CD4-positive, alpha-beta T cell (primary cell): ENCODE results near the gene MRPS33. TPM values are rescaled to one million over a fixed set of nuclear protein-coding genes. Genes with fewer than 3 reads are reported as not detected.

ENCODE experiments used
- ATAC-seq: fragments of 200-7000 bp; cut with Tn5 transposase; one replicate; pipeline ENCODE4 v1.10.0; 2022; ENCODE audit warnings: mild to moderate bottlenecking; ENCODE audit not compliant: poor library complexity
- CTCF ChIA-PET: fragments of 350-600 bp; sonication (Branson Sonifier 250); formaldehyde crosslinking; loops from one replicate; lab custom pipeline; 2021; ENCODE audit warnings: antibody characterized with exemption, inconsistent platforms; lab: Charles Lee
- POLR2A ChIA-PET: fragments of 350-600 bp; sonication (Branson Sonifier 250); formaldehyde crosslinking; loops from one replicate; lab custom pipeline; 2021; ENCODE audit warnings: antibody characterized with exemption, inconsistent platforms; lab: Charles Lee
- DNase-seq, 14 experiments: peaks; one replicate each; pipeline ENCODE4 v3.0.0-alpha.2; 2013 to 2020; ENCODE audit warnings: mixed read lengths in 2 of 14
- H3K27ac ChIP-seq, 2 donors: one replicate each; pipeline versions ENCODE4 v1.5.1 to v1.7.0; 2013; ENCODE audit warnings: low read length in 2 of 2, low read depth in 1 of 2, mild to moderate bottlenecking in 1 of 2
- H3K27me3 ChIP-seq, 2 experiments: 1 replicate in 1 of 2; 2 replicates in 1 of 2; pipeline versions ENCODE4 v1.6.1 to v1.7.0; 2013; ENCODE audit warnings: low read length in 2 of 2, control low read depth in 1 of 2, mild to moderate bottlenecking in 1 of 2, moderate library complexity in 1 of 2; ENCODE audit not compliant: insufficient read depth in 2 of 2, control insufficient read depth in 1 of 2
- H3K36me3 ChIP-seq: one replicate; pipeline ENCODE4 v1.6.1; 2013; ENCODE audit warnings: low read length, control low read depth; ENCODE audit not compliant: insufficient read depth
- H3K4me1 ChIP-seq: one replicate; pipeline ENCODE4 v1.6.1; 2013; ENCODE audit warnings: low read length, control low read depth; ENCODE audit not compliant: insufficient read depth
- H3K4me3 ChIP-seq: one replicate; pipeline ENCODE4 v1.5.1; 2013; ENCODE audit warnings: mild to moderate bottlenecking, low read length, moderate library complexity
- H3K9me3 ChIP-seq, 2 experiments: 1 replicate in 1 of 2; 2 replicates in 1 of 2; pipeline versions ENCODE4 v1.6.1 to v1.7.0; 2013; ENCODE audit warnings: low read length in 2 of 2, mild to moderate bottlenecking in 2 of 2, control low read depth in 1 of 2, moderate library complexity in 1 of 2; ENCODE audit not compliant: control insufficient read depth in 1 of 2, insufficient read depth in 1 of 2
- H3K27ac Mint-ChIP-seq: one replicate; pipeline ENCODE4 v1.8.0; 2020; ENCODE audit warnings: mixed read lengths
- H3K27me3 Mint-ChIP-seq: one replicate; pipeline ENCODE4 v1.8.0; 2021; ENCODE audit warnings: mixed read lengths
- H3K36me3 Mint-ChIP-seq: one replicate; pipeline ENCODE4 v1.8.0; 2021; ENCODE audit warnings: low read depth, mixed read lengths
- H3K4me1 Mint-ChIP-seq: one replicate; pipeline ENCODE4 v1.8.0; 2021; ENCODE audit warnings: low read depth, mixed read lengths
- H3K4me3 Mint-ChIP-seq: one replicate; pipeline ENCODE4 v1.8.0; 2020; ENCODE audit warnings: mild to moderate bottlenecking, mixed read lengths
- H3K9me3 Mint-ChIP-seq: one replicate; pipeline ENCODE4 v1.8.0; 2020; ENCODE audit warnings: mixed read lengths
- intact Hi-C, 2 experiments: fragments of 100-400 bp; cut with DNase I in 1 of 2; cut with micrococcal nuclease in 1 of 2; formaldehyde crosslinking; loops; one replicate each; pipeline versions ENCODE4 v1.15.1 to v1.9.0; 2023 to 2025; cut with DNase I, micrococcal nuclease
- total RNA-seq, 174 experiments: library from RNA in 2 of 174; stranded (reverse) in 2 of 174; gene quantifications; one replicate each; pipeline ENCODE4 v1.2.3 and lab custom pipeline; 2021 to 2026
- TF ChIP-seq, protein P1 (sequence below): fragments of 200-600 bp; IDR thresholded peaks from one replicate; pipeline ENCODE4 v1.8.0; 2022; ENCODE audit warnings: antibody characterized with exemption, mild to moderate bottlenecking

MRPS33 gene
- total RNA-seq, 2 experiments from 2014 or later: 21.7 to 24.3 TPM

DNA sequence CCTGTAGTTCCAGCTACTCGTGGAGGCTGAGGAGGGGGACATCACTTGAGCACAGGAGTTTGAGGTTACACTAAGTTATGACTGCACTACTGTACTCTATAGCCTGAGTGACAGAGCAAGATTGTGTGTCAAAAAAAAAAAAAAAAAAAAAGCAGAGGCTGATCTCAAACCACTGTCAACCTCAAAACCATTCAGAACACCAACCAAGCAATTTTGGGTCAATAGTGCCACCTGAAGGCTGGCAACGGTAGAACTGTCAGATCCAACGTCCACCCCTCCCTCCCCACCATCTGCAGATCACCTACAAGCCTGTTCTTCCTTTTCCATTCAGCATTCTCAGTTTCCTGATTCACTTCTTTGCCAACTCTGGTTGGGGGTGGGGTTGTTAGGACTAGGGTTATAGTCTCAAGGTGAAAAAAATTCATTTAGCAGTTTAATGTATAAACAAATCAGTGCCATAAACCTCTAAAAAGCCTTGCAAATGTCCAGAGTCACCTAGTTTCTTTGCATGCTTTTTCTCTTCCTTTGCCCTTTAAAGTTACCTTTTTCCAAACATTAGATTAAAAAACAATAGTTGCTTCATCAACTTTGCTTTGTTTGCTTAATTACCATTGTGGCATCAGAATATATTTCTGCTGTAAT is 2.6 kb downstream of the MRPS33 start:
- intact Hi-C loops: loop anchor here (1.0 to 10.0 kb wide), 9 partner anchors 201 to 617 kb away; partner anchors contain the start of genes AGK (in 1 of the 2), MKRN1 (in 1 of the 2) and SLC37A3 (in 1 of the 2)
- CTCF ChIA-PET: interaction anchor here (0.6 to 3.3 kb wide), 3 partner anchors 197 to 536 kb away, joined by 3 to 24 read pairs (median 3); no protein-coding TSS in a partner anchor
- Mint-ChIP-seq H3K36me3 (peaks cover 57% of the 10 kb centered on the region), H3K4me3 (peak overlapping the region; percentile 88), H3K4me1 (peaks cover 44% of the 10 kb centered on the region), H3K9me3 (peaks cover 2% of the 10 kb centered on the region), H3K27me3 (no peaks in the 10 kb centered on the region), H3K27ac (peak overlapping the region; percentile 100)
- Histone ChIP-seq H3K27me3 (no peaks in the 10 kb centered on the region), H3K27ac (no peak overlapping the region), H3K4me1 (peaks cover 18% of the 10 kb centered on the region), H3K9me3 (peaks cover 0 to 5% of the 10 kb centered on the region in 2 experiments), H3K4me3 (no peak overlapping the region), H3K36me3 (peaks cover 27% of the 10 kb centered on the region)
- TF ChIP-seq, protein P1, sequence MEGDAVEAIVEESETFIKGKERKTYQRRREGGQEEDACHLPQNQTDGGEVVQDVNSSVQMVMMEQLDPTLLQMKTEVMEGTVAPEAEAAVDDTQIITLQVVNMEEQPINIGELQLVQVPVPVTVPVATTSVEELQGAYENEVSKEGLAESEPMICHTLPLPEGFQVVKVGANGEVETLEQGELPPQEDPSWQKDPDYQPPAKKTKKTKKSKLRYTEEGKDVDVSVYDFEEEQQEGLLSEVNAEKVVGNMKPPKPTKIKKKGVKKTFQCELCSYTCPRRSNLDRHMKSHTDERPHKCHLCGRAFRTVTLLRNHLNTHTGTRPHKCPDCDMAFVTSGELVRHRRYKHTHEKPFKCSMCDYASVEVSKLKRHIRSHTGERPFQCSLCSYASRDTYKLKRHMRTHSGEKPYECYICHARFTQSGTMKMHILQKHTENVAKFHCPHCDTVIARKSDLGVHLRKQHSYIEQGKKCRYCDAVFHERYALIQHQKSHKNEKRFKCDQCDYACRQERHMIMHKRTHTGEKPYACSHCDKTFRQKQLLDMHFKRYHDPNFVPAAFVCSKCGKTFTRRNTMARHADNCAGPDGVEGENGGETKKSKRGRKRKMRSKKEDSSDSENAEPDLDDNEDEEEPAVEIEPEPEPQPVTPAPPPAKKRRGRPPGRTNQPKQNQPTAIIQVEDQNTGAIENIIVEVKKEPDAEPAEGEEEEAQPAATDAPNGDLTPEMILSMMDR: peak; percentile 66
- POLR2A ChIA-PET: interaction anchor here (0.8 to 3.3 kb wide), 4 partner anchors 199 to 286 kb away, joined by 3 to 36 read pairs (median 5); no protein-coding TSS in a partner anchor
- ATAC-seq: peak; percentile 46
- peak; percentile 59 to 92 (median 74) for DNase-seq

- POLR2A ChIA-PET: interaction anchor here (0.8 to 1.4 kb wide), 3 partner anchors 199 to 285 kb away, joined by 3 to 6 read pairs (median 4); no protein-coding TSS in a partner anchor
Measured at GRCh38 chr7:141011443-141011842, 3.3 kb downstream of the MRPS33 start.

More at GRCh38 chr7:141011443-141011842, 3.3 kb downstream of the MRPS33 start:
- DNase-seq (no peak), ATAC-seq (no peak)
- Mint-ChIP-seq H3K4me1 (peaks cover 44% of the 10 kb centered on the region), H3K4me3 (no peak overlapping the region), H3K27ac (peak overlapping the region; percentile 100), H3K36me3 (peaks cover 64% of the 10 kb centered on the region), H3K9me3 (peaks cover under 1% of the 10 kb centered on the region), H3K27me3 (no peaks in the 10 kb centered on the region)
- Histone ChIP-seq H3K9me3 (peaks cover 0 to 3% of the 10 kb centered on the region in 2 experiments), H3K4me3 (no peak overlapping the region), H3K27ac (no peak overlapping the region), H3K4me1 (peaks cover 18% of the 10 kb centered on the region), H3K27me3 (no peaks in the 10 kb centered on the region), H3K36me3 (peaks cover 34% of the 10 kb centered on the region)
- TF ChIP-seq, protein P1: no peak
- intact Hi-C loops: loop anchor here (1.0 to 10.0 kb wide), 6 partner anchors 200 to 617 kb away; partner anchors contain the start of genes AGK (in 1 of the 2), MKRN1 (in 1 of the 2) and SLC37A3 (in 1 of the 2)
- CTCF ChIA-PET: interaction anchor here (0.6 to 3.3 kb wide), 3 partner anchors 196 to 358 kb away, joined by 3 to 24 read pairs (median 3); no protein-coding TSS in a partner anchor
